ENCODE data around the gene BACE2. TPM values are rescaled to one million over a fixed set of nuclear protein-coding genes. Genes with fewer than 3 reads are reported as not detected.

Gene BACE2
- total RNA-seq, 1 experiment from 2014 or later: 23.2 TPM

DNA sequence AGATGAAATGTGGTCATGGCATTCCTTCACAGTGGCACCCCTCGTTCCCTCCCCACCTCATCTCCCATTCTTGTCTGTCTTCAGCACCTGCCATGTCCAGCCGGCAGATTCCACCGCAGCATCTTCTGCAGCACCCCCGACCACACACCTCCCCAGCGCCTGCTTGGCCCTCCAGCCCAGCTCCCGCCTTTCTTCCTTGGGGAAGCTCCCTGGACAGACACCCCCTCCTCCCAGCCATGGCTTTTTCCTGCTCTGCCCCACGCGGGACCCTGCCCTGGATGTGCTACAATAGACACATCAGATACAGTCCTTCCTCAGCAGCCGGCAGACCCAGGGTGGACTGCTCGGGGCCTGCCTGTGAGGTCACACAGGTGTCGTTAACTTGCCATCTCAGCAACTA, 81.5 kb downstream of the BACE2 start:
- Histone ChIP-seq H3K79me2 (ENCODE audit: insufficient read depth, low read length) (no peaks in the 10 kb centered on the region), H3K27ac (ENCODE audit: low read depth, low read length) (no peak overlapping the region), H4K20me1 (ENCODE audit: insufficient read depth) (no peaks in the 10 kb centered on the region), H3K4me3 (replicated peaks in 1 of 2; ENCODE audit: low read depth in 1 of 2, low read length in 2 of 2) (no peak overlapping the region), H2AFZ (ENCODE audit: low read depth, low read length, poor library complexity, severe bottlenecking) (no peak overlapping the region), H3K36me3 (ENCODE audit: control insufficient read depth in 1 of 2, insufficient read depth in 2 of 2, low read length in 2 of 2) (peaks cover 3 to 6% of the 10 kb centered on the region in 2 experiments; a peak in 2 of 4 replicates), H3K4me2 (ENCODE audit: low read length) (no peak overlapping the region), H3K9me2 (ENCODE audit: insufficient read depth) (no peaks in the 10 kb centered on the region), H3K27me3 (ENCODE audit: insufficient read depth, low read length) (no peaks in the 10 kb centered on the region), H3K9ac (ENCODE audit: low read length) (no peak overlapping the region), H3K4me1 (ENCODE audit: control insufficient read depth in 1 of 2, insufficient read depth in 2 of 2, low read length in 2 of 2) (no peaks in the 10 kb centered on the region), H3K9me3 (ENCODE audit: control insufficient read depth in 1 of 2, insufficient read depth in 1 of 2, low read depth in 1 of 2, low read length in 2 of 2) (no peaks in the 10 kb centered on the region)
- intact Hi-C loops (cut with micrococcal nuclease): no loop called here
- ChIA-PET POLR2A (no interaction called here), RAD21 (ENCODE audit: low non-redundant PET in 1 of 2, low total read pairs in 2 of 2, uncharacterized antibody in 2 of 2, unreplicated experiment in 2 of 2) (no interaction called here), CTCF (no interaction called here)
- DNase-seq (ENCODE audit: low read depth, low spot score) (no peak), ATAC-seq (no peak)
- TF ChIP-seq CBX3 (IDR thresholded peaks at IDR 0.05; ENCODE audit: low read depth): no peak
- no peak for TF ChIP-seq ELF1 (IDR thresholded peaks at IDR 0.05; ENCODE audit: borderline replicate concordance, low read depth)
- TF ChIP-seq EZH2 (IDR thresholded peaks at IDR 0.05): no peak
- TF ChIP-seq POLR2A (IDR thresholded peaks at IDR 0.05; ENCODE audit: borderline replicate concordance, extremely low read depth, insufficient read depth, insufficient read length): no peak
- TF ChIP-seq EZH2phosphoT487 (IDR thresholded peaks at IDR 0.05; ENCODE audit: borderline replicate concordance): no peak
- no peak for TF ChIP-seq POLR2AphosphoS5 (IDR thresholded peaks at IDR 0.05; ENCODE audit: low read depth, low read length)
- TF ChIP-seq SRF (IDR thresholded peaks at IDR 0.05; ENCODE audit: low read depth): no peak
- TF ChIP-seq, protein P1, sequence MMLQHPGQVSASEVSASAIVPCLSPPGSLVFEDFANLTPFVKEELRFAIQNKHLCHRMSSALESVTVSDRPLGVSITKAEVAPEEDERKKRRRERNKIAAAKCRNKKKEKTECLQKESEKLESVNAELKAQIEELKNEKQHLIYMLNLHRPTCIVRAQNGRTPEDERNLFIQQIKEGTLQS (IDR thresholded peaks at IDR 0.05): no peak
- TF ChIP-seq EGR1 (IDR thresholded peaks at IDR 0.05; ENCODE audit: low read depth): no peak
- TF ChIP-seq YY1 (IDR thresholded peaks at IDR 0.05; ENCODE audit: extremely low read depth, insufficient replicate concordance, low read depth, low read length): no peak
- TF ChIP-seq CEBPB (IDR thresholded peaks at IDR 0.05; ENCODE audit: low read depth): no peak
- TF ChIP-seq, protein P2, sequence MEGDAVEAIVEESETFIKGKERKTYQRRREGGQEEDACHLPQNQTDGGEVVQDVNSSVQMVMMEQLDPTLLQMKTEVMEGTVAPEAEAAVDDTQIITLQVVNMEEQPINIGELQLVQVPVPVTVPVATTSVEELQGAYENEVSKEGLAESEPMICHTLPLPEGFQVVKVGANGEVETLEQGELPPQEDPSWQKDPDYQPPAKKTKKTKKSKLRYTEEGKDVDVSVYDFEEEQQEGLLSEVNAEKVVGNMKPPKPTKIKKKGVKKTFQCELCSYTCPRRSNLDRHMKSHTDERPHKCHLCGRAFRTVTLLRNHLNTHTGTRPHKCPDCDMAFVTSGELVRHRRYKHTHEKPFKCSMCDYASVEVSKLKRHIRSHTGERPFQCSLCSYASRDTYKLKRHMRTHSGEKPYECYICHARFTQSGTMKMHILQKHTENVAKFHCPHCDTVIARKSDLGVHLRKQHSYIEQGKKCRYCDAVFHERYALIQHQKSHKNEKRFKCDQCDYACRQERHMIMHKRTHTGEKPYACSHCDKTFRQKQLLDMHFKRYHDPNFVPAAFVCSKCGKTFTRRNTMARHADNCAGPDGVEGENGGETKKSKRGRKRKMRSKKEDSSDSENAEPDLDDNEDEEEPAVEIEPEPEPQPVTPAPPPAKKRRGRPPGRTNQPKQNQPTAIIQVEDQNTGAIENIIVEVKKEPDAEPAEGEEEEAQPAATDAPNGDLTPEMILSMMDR (IDR thresholded peaks at IDR 0.05 in 2 of 3, conservative IDR thresholded peaks at IDR 0.05 in 1 of 3; ENCODE audit: borderline replicate concordance in 1 of 3, insufficient read depth in 1 of 3, low read depth in 2 of 3, low read length in 2 of 3): no peak
- TF ChIP-seq SP1 (IDR thresholded peaks at IDR 0.05; ENCODE audit: low read depth): no peak
- no peak for TF ChIP-seq FOSL1 (IDR thresholded peaks at IDR 0.05; ENCODE audit: low read depth)
- TF ChIP-seq RAD21 (IDR thresholded peaks at IDR 0.05; ENCODE audit: low read depth): no peak
- TF ChIP-seq ZFX (IDR thresholded peaks at IDR 0.05): no peak
- TF ChIP-seq, protein P3, sequence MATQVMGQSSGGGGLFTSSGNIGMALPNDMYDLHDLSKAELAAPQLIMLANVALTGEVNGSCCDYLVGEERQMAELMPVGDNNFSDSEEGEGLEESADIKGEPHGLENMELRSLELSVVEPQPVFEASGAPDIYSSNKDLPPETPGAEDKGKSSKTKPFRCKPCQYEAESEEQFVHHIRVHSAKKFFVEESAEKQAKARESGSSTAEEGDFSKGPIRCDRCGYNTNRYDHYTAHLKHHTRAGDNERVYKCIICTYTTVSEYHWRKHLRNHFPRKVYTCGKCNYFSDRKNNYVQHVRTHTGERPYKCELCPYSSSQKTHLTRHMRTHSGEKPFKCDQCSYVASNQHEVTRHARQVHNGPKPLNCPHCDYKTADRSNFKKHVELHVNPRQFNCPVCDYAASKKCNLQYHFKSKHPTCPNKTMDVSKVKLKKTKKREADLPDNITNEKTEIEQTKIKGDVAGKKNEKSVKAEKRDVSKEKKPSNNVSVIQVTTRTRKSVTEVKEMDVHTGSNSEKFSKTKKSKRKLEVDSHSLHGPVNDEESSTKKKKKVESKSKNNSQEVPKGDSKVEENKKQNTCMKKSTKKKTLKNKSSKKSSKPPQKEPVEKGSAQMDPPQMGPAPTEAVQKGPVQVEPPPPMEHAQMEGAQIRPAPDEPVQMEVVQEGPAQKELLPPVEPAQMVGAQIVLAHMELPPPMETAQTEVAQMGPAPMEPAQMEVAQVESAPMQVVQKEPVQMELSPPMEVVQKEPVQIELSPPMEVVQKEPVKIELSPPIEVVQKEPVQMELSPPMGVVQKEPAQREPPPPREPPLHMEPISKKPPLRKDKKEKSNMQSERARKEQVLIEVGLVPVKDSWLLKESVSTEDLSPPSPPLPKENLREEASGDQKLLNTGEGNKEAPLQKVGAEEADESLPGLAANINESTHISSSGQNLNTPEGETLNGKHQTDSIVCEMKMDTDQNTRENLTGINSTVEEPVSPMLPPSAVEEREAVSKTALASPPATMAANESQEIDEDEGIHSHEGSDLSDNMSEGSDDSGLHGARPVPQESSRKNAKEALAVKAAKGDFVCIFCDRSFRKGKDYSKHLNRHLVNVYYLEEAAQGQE (IDR thresholded peaks at IDR 0.05; ENCODE audit: low read depth): no peak
- no peak for TF ChIP-seq JUND (IDR thresholded peaks at IDR 0.05)
- no TSS peak for BruUV-seq (replicated peaks)

All from HCT116 (cell line).